Transverse colon (tissue), 4 donors: Measurements from ENCODE around the gene LEKR1. TPM values are rescaled to one million over a fixed set of nuclear protein-coding genes. Genes with fewer than 3 reads are reported as not detected.
"Not testable (repeated sequence)": the region's sequence is repeated elsewhere in the genome, so short reads cannot be mapped to it uniquely, and the experiment has no call there.

Source experiments
- DNase-seq: peaks from one replicate; pipeline ENCODE4 v3.0.0-alpha.2; 2019
- H3K27ac ChIP-seq, 4 donors: fragments of 200-600 bp; sonication (generic); 2 replicates each; pipeline ENCODE4 v1.5.1; 2016 to 2018; ENCODE audit warnings: inconsistent platforms in 4 of 4
- H3K27me3 ChIP-seq: fragments of 200-600 bp; sonication (generic); 2 replicates; pipeline ENCODE4 v1.5.1; 2017; ENCODE audit warnings: inconsistent platforms
- H3K36me3 ChIP-seq, 4 donors: fragments of 200-600 bp; sonication (generic); 2 replicates each; pipeline ENCODE4 v1.5.1; 2017 to 2019; ENCODE audit warnings: inconsistent platforms in 4 of 4
- H3K4me1 ChIP-seq, 4 donors: fragments of 200-600 bp; sonication (generic); 2 replicates each; pipeline ENCODE4 v1.5.1; 2017 to 2020; ENCODE audit warnings: inconsistent platforms in 4 of 4
- H3K4me3 ChIP-seq, 4 donors: fragments of 200-600 bp; sonication (generic); 1 replicate in 1 of 4; 2 replicates in 3 of 4; pipeline versions ENCODE4 v1.5.1 to v1.6.1; 2017 to 2019; ENCODE audit warnings: inconsistent platforms in 4 of 4
- H3K9me3 ChIP-seq, 2 donors: fragments of 200-600 bp; sonication (generic); 2 replicates each; pipeline ENCODE4 v1.5.1; 2017 to 2019; ENCODE audit warnings: inconsistent platforms in 2 of 2
- EP300 ChIP-seq: sonication (generic); formaldehyde crosslinking; IDR thresholded peaks from one replicate; pipeline ENCODE4 v1.6.1; 2017; ENCODE audit warnings: antibody characterized with exemption, low read depth
- POLR2A ChIP-seq: fragments of 450-650 bp; IDR thresholded peaks from one replicate; pipeline ENCODE4 v1.6.1; 2016; ENCODE audit warnings: antibody characterized with exemption, mild to moderate bottlenecking, moderate library complexity
- POLR2AphosphoS5 ChIP-seq, 3 donors: sonication (generic); formaldehyde crosslinking; IDR thresholded peaks; one replicate each; pipeline ENCODE4 v1.6.1; 2016; ENCODE audit warnings: antibody characterized with exemption in 3 of 3
- WGBS, 2 donors: methylation state at CpG; one replicate each; pipeline ENCODE4 v1.1.5; 2018; ENCODE audit warnings: low coverage in 1 of 2; 5-methylcytosine and 5-hydroxymethylcytosine counted together
- in situ Hi-C, 4 donors: fragments of 200-750 bp; cut with MboI; loops; one replicate each; pipeline versions ENCODE4 v1.15.0 to v1.15.1; 2017; ENCODE audit warnings: low sequenced_read_pairs in 3 of 4, low pct_ligation_motif_present in 1 of 4, low pct_unique_long_range_greater_than_20kb in 1 of 4
- intact Hi-C: fragments of 100-400 bp; cut with DNase I; formaldehyde crosslinking; loops from one replicate; pipeline ENCODE4 v1.15.1; 2023; ENCODE audit warnings: low total_unique reads
- total RNA-seq, 4 donors: library from RNA; depleted of rRNA; stranded (reverse); fragments of >200 nt; gene quantifications; one replicate each; pipeline ENCODE4 v1.1.0, GENCODE V29; 2016
- TF ChIP-seq, protein P1 (sequence below), 5 experiments: fragments of 200-600 bp in 3 of 5; fragments of 450-650 bp in 2 of 5; sonication (generic) in 3 of 5; IDR thresholded peaks; 1 replicate in 2 of 5; 2 replicates in 3 of 5; pipeline ENCODE4 v1.5.1; 2016 to 2017; ENCODE audit warnings: antibody characterized with exemption in 5 of 5, inconsistent platforms in 3 of 5, mild to moderate bottlenecking in 2 of 5, moderate library complexity in 1 of 5

Gene LEKR1
- total RNA-seq, 4 donors from 2014 or later = 0.40 to 3.3 (median 0.96) TPM; not detected in 1

DNA sequence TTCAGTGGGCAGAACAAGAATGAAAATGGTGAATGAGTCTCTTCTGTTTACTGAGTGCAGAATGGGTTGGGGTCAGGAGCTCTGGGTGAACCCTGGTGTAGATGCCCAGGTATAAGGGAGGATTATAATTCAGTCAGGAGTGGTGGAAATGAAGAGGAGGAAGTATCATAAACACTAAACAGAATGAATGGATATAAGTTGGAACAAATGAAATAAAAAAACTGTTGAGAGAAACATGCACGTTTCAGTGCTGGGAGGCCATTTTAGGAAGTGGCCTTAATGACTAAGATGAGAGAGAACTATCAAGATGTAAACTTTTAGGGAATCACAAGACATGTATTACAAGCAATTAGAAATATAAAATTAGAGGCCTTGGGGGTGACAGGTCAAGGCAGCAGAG, 32.8 kb upstream of the LEKR1 start:
- TF ChIP-seq, protein P1, sequence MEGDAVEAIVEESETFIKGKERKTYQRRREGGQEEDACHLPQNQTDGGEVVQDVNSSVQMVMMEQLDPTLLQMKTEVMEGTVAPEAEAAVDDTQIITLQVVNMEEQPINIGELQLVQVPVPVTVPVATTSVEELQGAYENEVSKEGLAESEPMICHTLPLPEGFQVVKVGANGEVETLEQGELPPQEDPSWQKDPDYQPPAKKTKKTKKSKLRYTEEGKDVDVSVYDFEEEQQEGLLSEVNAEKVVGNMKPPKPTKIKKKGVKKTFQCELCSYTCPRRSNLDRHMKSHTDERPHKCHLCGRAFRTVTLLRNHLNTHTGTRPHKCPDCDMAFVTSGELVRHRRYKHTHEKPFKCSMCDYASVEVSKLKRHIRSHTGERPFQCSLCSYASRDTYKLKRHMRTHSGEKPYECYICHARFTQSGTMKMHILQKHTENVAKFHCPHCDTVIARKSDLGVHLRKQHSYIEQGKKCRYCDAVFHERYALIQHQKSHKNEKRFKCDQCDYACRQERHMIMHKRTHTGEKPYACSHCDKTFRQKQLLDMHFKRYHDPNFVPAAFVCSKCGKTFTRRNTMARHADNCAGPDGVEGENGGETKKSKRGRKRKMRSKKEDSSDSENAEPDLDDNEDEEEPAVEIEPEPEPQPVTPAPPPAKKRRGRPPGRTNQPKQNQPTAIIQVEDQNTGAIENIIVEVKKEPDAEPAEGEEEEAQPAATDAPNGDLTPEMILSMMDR (IDR thresholded peaks at IDR 0.05) = no peak
- no peak for TF ChIP-seq EP300
- no peak for TF ChIP-seq POLR2AphosphoS5 (IDR thresholded peaks at IDR 0.05)
- TF ChIP-seq POLR2A = no peak
- DNase-seq = no peak
- intact Hi-C loops (no loop called here), in situ Hi-C loops (no loop called here)
- no peaks in the 10 kb centered on the region for H3K9me3 ChIP-seq
- WGBS, 2 donors = 48 to 73% methylated on average over 1 of the region's 1 CpG
- H3K4me1 ChIP-seq = no peaks in the 10 kb centered on the region
- H3K27ac ChIP-seq = no peak overlapping the region
- no peaks in the 10 kb centered on the region for H3K27me3 ChIP-seq
- no peak overlapping the region for H3K4me3 ChIP-seq
- H3K36me3 ChIP-seq = no peaks in the 10 kb centered on the region

DNA sequence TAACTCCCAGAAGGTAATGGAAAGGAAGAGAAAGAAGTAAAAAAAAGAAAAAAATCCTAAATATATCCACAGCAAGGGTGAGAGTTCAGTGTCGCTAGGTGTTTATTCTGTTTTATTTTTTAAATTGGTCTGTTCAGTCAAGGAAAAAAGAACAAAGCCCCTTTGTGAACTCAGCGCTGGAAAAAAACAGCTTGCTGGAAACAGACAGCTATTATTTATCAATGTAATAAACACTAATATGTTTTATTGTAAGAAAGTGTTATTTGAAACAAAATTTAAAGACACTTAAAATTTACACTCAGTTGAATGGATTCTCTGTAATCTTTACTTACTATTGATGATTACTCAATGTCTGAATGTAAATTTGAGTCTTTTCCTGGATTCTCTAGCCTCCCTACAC, 32.3 kb upstream of the LEKR1 start:
- in situ Hi-C loops = no loop called here
- Histone ChIP-seq H3K9me3 (no peaks in the 10 kb centered on the region), H3K4me3 (no peak overlapping the region), H3K27ac (no peak overlapping the region), H3K4me1 (no peaks in the 10 kb centered on the region), H3K36me3 (no peaks in the 10 kb centered on the region), H3K27me3 (no peaks in the 10 kb centered on the region)
- intact Hi-C loops = no loop called here
- no peak for TF ChIP-seq EP300
- TF ChIP-seq, protein P1 (IDR thresholded peaks at IDR 0.05) = no peak
- no peak for TF ChIP-seq POLR2AphosphoS5 (IDR thresholded peaks at IDR 0.05)
- TF ChIP-seq POLR2A = no peak
- WGBS, 2 donors = 43 to 66% methylated on average over 2 of the region's 2 CpGs
- DNase-seq = no peak

DNA sequence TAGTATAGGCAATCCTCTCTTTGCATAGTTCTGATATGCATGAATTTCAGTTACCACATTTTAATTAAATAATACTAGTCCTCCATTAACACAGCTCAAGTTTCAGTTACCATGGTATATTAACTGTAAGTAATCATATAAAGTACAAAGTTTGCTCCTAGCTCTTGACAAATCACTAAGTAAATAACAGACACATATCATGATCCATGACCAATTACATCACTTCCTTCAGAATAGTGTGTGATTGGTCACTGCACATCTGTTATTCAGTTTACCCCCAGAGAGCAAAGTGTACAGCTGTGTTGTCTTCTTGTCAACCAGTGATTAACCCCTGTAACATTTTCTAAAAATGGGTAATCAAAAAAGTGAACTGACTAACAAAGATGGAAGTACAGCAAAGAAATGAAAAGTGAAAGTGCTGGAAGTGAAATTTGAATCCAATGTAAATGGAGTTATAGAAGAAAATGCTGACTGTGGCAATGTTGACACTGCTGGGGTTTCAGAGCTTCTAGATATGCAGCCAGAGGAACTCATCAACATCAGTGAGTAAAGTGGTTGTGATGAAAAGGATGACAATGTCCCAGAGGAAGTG, 30.2 kb upstream of the LEKR1 start:
- no peak overlapping the region for H3K27ac ChIP-seq
- TF ChIP-seq POLR2A (no peak), POLR2AphosphoS5 (IDR thresholded peaks at IDR 0.05) (no peak), EP300 (no peak)
- TF ChIP-seq, protein P1 (IDR thresholded peaks at IDR 0.05) = no peak
- H3K4me3 ChIP-seq = no peak overlapping the region
- no peaks in the 10 kb centered on the region for H3K4me1 ChIP-seq
- intact Hi-C loops = loop anchor here (2.0 kb wide), 1 partner anchor 41 kb away; no protein-coding TSS in a partner anchor
- H3K36me3 ChIP-seq = no peaks in the 10 kb centered on the region
- H3K9me3 ChIP-seq = no peaks in the 10 kb centered on the region
- in situ Hi-C loops = no loop called here
- DNase-seq = no peak
- no peaks in the 10 kb centered on the region for H3K27me3 ChIP-seq

DNA sequence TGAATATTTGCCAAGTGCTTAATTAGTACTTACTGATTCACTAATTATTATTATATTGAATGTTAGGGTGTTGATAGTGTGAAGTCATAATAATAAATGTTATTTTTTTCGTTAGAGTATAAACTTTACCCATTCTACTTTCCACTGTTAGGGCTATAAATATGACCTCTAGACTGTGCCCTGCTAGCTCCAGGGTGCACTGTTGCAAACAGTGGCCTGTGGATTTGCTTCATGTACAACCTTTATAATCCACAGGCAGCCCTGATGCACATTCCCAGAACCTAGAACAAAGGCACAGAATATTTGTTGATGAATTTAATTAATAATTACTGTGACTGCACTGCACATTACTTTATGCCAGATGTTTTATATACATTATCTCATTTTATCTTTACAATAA, 28.8 kb upstream of the LEKR1 start:
- intact Hi-C loops (loop anchor here (2.0 kb wide), 1 partner anchor 43 kb away; no protein-coding TSS in a partner anchor), in situ Hi-C loops (no loop called here)
- DNase-seq = no peak
- Histone ChIP-seq H3K9me3 (no peaks in the 10 kb centered on the region), H3K27ac (no peak overlapping the region), H3K4me3 (no peak overlapping the region), H3K4me1 (no peaks in the 10 kb centered on the region), H3K36me3 (no peaks in the 10 kb centered on the region), H3K27me3 (no peaks in the 10 kb centered on the region)
- 36 to 53% methylated on average over 1 of the region's 1 CpG for WGBS, 2 donors
- TF ChIP-seq POLR2A (no peak), EP300 (no peak), POLR2AphosphoS5 (IDR thresholded peaks at IDR 0.05) (no peak)
- TF ChIP-seq, protein P1 (IDR thresholded peaks at IDR 0.05) = no peak

DNA sequence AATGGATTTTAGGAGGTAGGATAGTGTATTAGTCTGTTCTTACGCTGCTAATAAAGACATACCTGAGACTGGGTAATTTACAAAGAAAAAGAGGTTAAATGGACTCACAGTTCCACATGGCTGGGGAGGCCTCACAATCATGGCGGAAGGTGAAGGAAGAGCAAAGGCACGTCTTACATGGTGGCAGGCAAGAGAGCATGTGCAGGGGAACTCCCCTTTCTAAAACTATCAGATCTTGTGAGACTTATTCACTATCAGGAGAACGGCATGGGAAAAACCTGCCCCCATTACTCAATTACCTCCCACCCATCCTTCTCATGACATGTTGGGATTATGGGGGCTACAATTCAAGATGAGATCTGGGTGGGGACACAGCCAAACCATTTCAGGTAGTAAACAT, 25.9 kb upstream of the LEKR1 start:
- 95 to 96% methylated on average over 4 of the region's 4 CpGs for WGBS, 2 donors

More for the DNA sequence above, 25.9 kb upstream of the LEKR1 start:
- H3K4me1 ChIP-seq, intact Hi-C loops, DNase-seq, H3K27ac ChIP-seq, H3K4me3 ChIP-seq, H3K9me3 ChIP-seq, H3K27me3 ChIP-seq, H3K36me3 ChIP-seq: not testable (repeated sequence)
- in situ Hi-C loops = loop anchor here in 2 of 4 donors (25.0 kb wide), 1 partner anchor 238 kb away; the partner anchor contains the start of gene SSR3 (in 2 of the 2)
